Progenitor cell of endocrine pancreas (in vitro differentiated cells): ENCODE measurements around the gene ZNF644. TPM values are rescaled to one million over a fixed set of nuclear protein-coding genes. Genes with fewer than 3 reads are reported as not detected.
A peak's percentile ranks its signal among the peaks of the same experiment; 100 is the strongest.
"Not testable (repeated sequence)": the region's sequence is repeated elsewhere in the genome, so short reads cannot be mapped to it uniquely, and the experiment has no call there.

Experiments
- DNase-seq: peaks from one replicate; pipeline ENCODE4 v3.0.0; 2021; ENCODE audit warnings: low spot score; ENCODE audit not compliant: unreplicated experiment
- H3K27ac Mint-ChIP-seq: 2 replicates; pipeline ENCODE4 v1.8.0; 2021; ENCODE audit warnings: mild to moderate bottlenecking, moderate library complexity, mixed read lengths
- H3K27me3 Mint-ChIP-seq: 2 replicates; pipeline ENCODE4 v1.8.0; 2021; ENCODE audit warnings: mixed read lengths
- H3K36me3 Mint-ChIP-seq: 2 replicates; pipeline ENCODE4 v1.8.0; 2022; ENCODE audit warnings: mixed read lengths; ENCODE audit not compliant: insufficient read depth
- H3K4me1 Mint-ChIP-seq: 2 replicates; pipeline ENCODE4 v1.8.0; 2021; ENCODE audit warnings: low read depth, mixed read lengths
- H3K4me3 Mint-ChIP-seq: 2 replicates; pipeline ENCODE4 v1.8.0; 2021; ENCODE audit warnings: low read depth, mild to moderate bottlenecking, moderate library complexity, mixed read lengths
- H3K9me3 Mint-ChIP-seq: 2 replicates; pipeline ENCODE4 v1.8.0; 2021; ENCODE audit warnings: low read depth, mixed read lengths
- CTCF ChIP-seq: fragments of 200-600 bp; sonication (generic); IDR thresholded peaks from one replicate; pipeline ENCODE4 v1.5.0; 2021; ENCODE audit warnings: antibody characterized with exemption, mild to moderate bottlenecking; ENCODE audit not compliant: unreplicated experiment
- long read RNA-seq: library from polyadenylated mRNA; unstranded; transcript quantifications from one replicate; pipeline ENCODE4 v2.0.0, GENCODE V29; 2020
- total RNA-seq: library from RNA; stranded (reverse); gene quantifications from 2 replicates; pipeline ENCODE4 v1.2.1, GENCODE V29; 2021

Gene ZNF644
- 100 and 101 TPM in 2 replicates for total RNA-seq
- long read RNA-seq, transcript ZNF644-211 (3 exons, 514 nt), result major isoform, 70 of 168 reads
- long read RNA-seq, transcript ZNF644-203 (4 exons, 1,253 nt), result minor isoform, 14 of 168 reads
- long read RNA-seq, partial matches to known transcripts, result 38 of 168 reads
- long read RNA-seq, other reads (novel, unspliced or antisense), result 36 of 168 reads

GRCh38 chr1:91021686-91022517 lies at the start of gene ZNF644:
TSS of gene ZNF644 (minus strand) at chr1:91022035. CDS start at chr1:90982353, 39,682 bp downstream.
- peaks cover 26% of the 10 kb centered on the region for H3K4me1 Mint-ChIP-seq
- no peaks in the 10 kb centered on the region for H3K9me3 Mint-ChIP-seq
- H3K36me3 Mint-ChIP-seq, result peaks cover 16% of the 10 kb centered on the region
- H3K4me3 Mint-ChIP-seq, result peak within 1 kb of the TSS; percentile 99
- no peaks in the 10 kb centered on the region for H3K27me3 Mint-ChIP-seq
- no peak for TF ChIP-seq CTCF
- DNase-seq, result peak; percentile 83
- H3K27ac Mint-ChIP-seq, result peak within 1 kb of the TSS; percentile 100

- H3K4me3 Mint-ChIP-seq, result no peak overlapping the region
- peaks cover 6% of the 10 kb centered on the region for H3K4me1 Mint-ChIP-seq
- TF ChIP-seq CTCF, result no peak
- H3K27me3 Mint-ChIP-seq, result peaks cover 5% of the 10 kb centered on the region
- no peaks in the 10 kb centered on the region for H3K9me3 Mint-ChIP-seq
- no peaks in the 10 kb centered on the region for H3K36me3 Mint-ChIP-seq
- DNase-seq, result no peak
- H3K27ac Mint-ChIP-seq, result no peak overlapping the region
Measured at GRCh38 chr1:91070298-91070697, 48.5 kb upstream of the ZNF644 start.

- H3K36me3 Mint-ChIP-seq, result no peaks in the 10 kb centered on the region
- H3K27me3 Mint-ChIP-seq, result peaks cover 5% of the 10 kb centered on the region
- no peak for DNase-seq
- H3K27ac Mint-ChIP-seq, result no peak overlapping the region
- no peak overlapping the region for H3K4me3 Mint-ChIP-seq
- no peaks in the 10 kb centered on the region for H3K9me3 Mint-ChIP-seq
- TF ChIP-seq CTCF, result no peak
- peaks cover 2% of the 10 kb centered on the region for H3K4me1 Mint-ChIP-seq
Measured at GRCh38 chr1:91066538-91066937, 44.7 kb upstream of the ZNF644 start.

- Mint-ChIP-seq H3K27me3 (peaks cover 5% of the 10 kb centered on the region), H3K9me3 (no peaks in the 10 kb centered on the region), H3K4me1 (no peaks in the 10 kb centered on the region), H3K36me3 (no peaks in the 10 kb centered on the region), H3K4me3 (no peak overlapping the region), H3K27ac (peak overlapping the region; percentile 38)
- DNase-seq, result no peak
- TF ChIP-seq CTCF, result no peak
Measured at GRCh38 chr1:91065337-91065736, 43.5 kb upstream of the ZNF644 start.

GRCh38 chr1:91063403-91063802 lies 41.6 kb upstream of the ZNF644 start:
- H3K4me1 Mint-ChIP-seq, result not testable (repeated sequence)

More at GRCh38 chr1:91063403-91063802, 41.6 kb upstream of the ZNF644 start:
- not testable (repeated sequence) for H3K36me3 Mint-ChIP-seq, H3K27me3 Mint-ChIP-seq, H3K4me3 Mint-ChIP-seq, H3K9me3 Mint-ChIP-seq, DNase-seq, H3K27ac Mint-ChIP-seq
